Sigmoid colon (tissue), 7 donors: Measurements from ENCODE around the gene OSTN. TPM values are rescaled to one million over a fixed set of nuclear protein-coding genes. Genes with fewer than 3 reads are reported as not detected.

Experiments used
- DNase-seq: peaks from one replicate; pipeline ENCODE4 v3.0.0-alpha.2; 2019
- H3K27ac ChIP-seq, 4 donors: fragments of 200-600 bp; sonication (generic); one replicate each; pipeline ENCODE4 v1.5.1; 2016 to 2019; ENCODE audit warnings: mild to moderate bottlenecking in 1 of 4
- H3K27me3 ChIP-seq, 3 donors: fragments of 200-600 bp; sonication (generic); one replicate each; pipeline ENCODE4 v1.5.1; 2019; ENCODE audit warnings: mild to moderate bottlenecking in 1 of 3
- H3K36me3 ChIP-seq, 4 donors: fragments of 200-600 bp; sonication (generic); one replicate each; pipeline ENCODE4 v1.5.1; 2016 to 2019
- H3K4me1 ChIP-seq, 4 donors: fragments of 200-600 bp; sonication (generic); one replicate each; pipeline ENCODE4 v1.5.1; 2017 to 2019
- H3K4me3 ChIP-seq, 4 donors: fragments of 200-600 bp; sonication (generic); one replicate each; pipeline ENCODE4 v1.5.1; 2017 to 2019; ENCODE audit warnings: mild to moderate bottlenecking in 2 of 4, moderate library complexity in 1 of 4
- H3K9me3 ChIP-seq, 4 donors: fragments of 200-600 bp in 3 of 4; sonication (generic) in 3 of 4; one replicate each; pipeline versions ENCODE4 v1.5.1 to v1.6.1; 2013 to 2019
- CTCF ChIP-seq, 4 experiments: fragments of 450-650 bp in 3 of 4; fragments of 200-600 bp in 1 of 4; IDR thresholded peaks; one replicate each; pipeline ENCODE4 v1.5.1; 2016 to 2019; ENCODE audit warnings: antibody characterized with exemption in 4 of 4, mild to moderate bottlenecking in 3 of 4, moderate library complexity in 2 of 4
- EP300 ChIP-seq, 4 donors: sonication (generic); formaldehyde crosslinking; IDR thresholded peaks; one replicate each; pipeline ENCODE4 v1.6.1; 2017; ENCODE audit warnings: antibody characterized with exemption in 4 of 4
- POLR2A ChIP-seq, 2 donors: fragments of 450-650 bp; IDR thresholded peaks; one replicate each; pipeline ENCODE4 v1.6.1; 2016; ENCODE audit warnings: antibody characterized with exemption in 2 of 2, mild to moderate bottlenecking in 2 of 2, moderate library complexity in 2 of 2
- POLR2AphosphoS5 ChIP-seq, 4 donors: sonication (generic); formaldehyde crosslinking; IDR thresholded peaks; one replicate each; pipeline ENCODE4 v1.6.1; 2017; ENCODE audit warnings: antibody characterized with exemption in 4 of 4
- WGBS, 2 donors: extraction: QIAGEN DNeasy Blood & Tissue Kit; methylation state at CpG; one replicate each; pipeline ENCODE4 v1.1.7; 2013; 5-methylcytosine and 5-hydroxymethylcytosine counted together
- intact Hi-C: fragments of 100-400 bp; cut with DNase I; formaldehyde crosslinking; loops from one replicate; pipeline ENCODE4 v1.15.1; 2023
- polyA plus RNA-seq, 3 donors: library from polyadenylated mRNA; stranded (reverse); fragments of 200-250 nt; gene quantifications; one replicate each; pipeline ENCODE4 v1.2.3, GENCODE V29; 2013
- total RNA-seq, 4 donors: library from RNA; depleted of rRNA; stranded (reverse); fragments of >200 nt; gene quantifications; one replicate each; pipeline ENCODE4 v1.1.0, GENCODE V29; 2016
- donor health status: healthy with polysubstance abuse.
- donor health status: Bipolar disorder and iron deficiency.
- donor health status: healthy.

Gene OSTN
- total and polyA plus RNA-seq, 7 donors, result 0.36 to 0.82 TPM; not detected in 5

- no peak for TF ChIP-seq EP300 (IDR thresholded peaks at IDR 0.05)
- TF ChIP-seq POLR2A (IDR thresholded peaks at IDR 0.05), result no peak
- TF ChIP-seq POLR2AphosphoS5 (IDR thresholded peaks at IDR 0.05), result no peak
- TF ChIP-seq CTCF (IDR thresholded peaks at IDR 0.05), result no peak
- no peak overlapping the region for H3K4me3 ChIP-seq
- no peaks in the 10 kb centered on the region for H3K9me3 ChIP-seq
- WGBS, 2 donors, result 94% methylated on average over 1 of the region's 1 CpG
- no peaks in the 10 kb centered on the region for H3K4me1 ChIP-seq
- H3K27ac ChIP-seq, result no peak overlapping the region
- H3K27me3 ChIP-seq, result no peaks in the 10 kb centered on the region
- DNase-seq, result no peak
- H3K36me3 ChIP-seq, result no peaks in the 10 kb centered on the region
- intact Hi-C loops, result no loop called here
Measured at GRCh38 chr3:191165802-191166201, 33.2 kb upstream of the OSTN start.

- DNase-seq, result no peak
- intact Hi-C loops, result no loop called here
- no peaks in the 10 kb centered on the region for H3K27me3 ChIP-seq
- WGBS, 2 donors, result 82 to 91% methylated on average over 3 of the region's 3 CpGs
- TF ChIP-seq POLR2AphosphoS5 (IDR thresholded peaks at IDR 0.05), result no peak
- TF ChIP-seq EP300 (IDR thresholded peaks at IDR 0.05), result no peak
- no peak for TF ChIP-seq POLR2A (IDR thresholded peaks at IDR 0.05)
- TF ChIP-seq CTCF (IDR thresholded peaks at IDR 0.05), result no peak
- H3K27ac ChIP-seq, result no peak overlapping the region
- no peaks in the 10 kb centered on the region for H3K36me3 ChIP-seq
- no peak overlapping the region for H3K4me3 ChIP-seq
- no peaks in the 10 kb centered on the region for H3K9me3 ChIP-seq
- H3K4me1 ChIP-seq, result no peaks in the 10 kb centered on the region
Measured at GRCh38 chr3:191166368-191166767, 32.7 kb upstream of the OSTN start.

GRCh38 chr3:191169566-191169965, 29.5 kb upstream of the OSTN start:
- no peaks in the 10 kb centered on the region for H3K27me3 ChIP-seq
- no peaks in the 10 kb centered on the region for H3K4me1 ChIP-seq
- H3K4me3 ChIP-seq, result no peak overlapping the region
- TF ChIP-seq POLR2AphosphoS5 (IDR thresholded peaks at IDR 0.05), result no peak
- no peak for TF ChIP-seq EP300 (IDR thresholded peaks at IDR 0.05)
- no peak for TF ChIP-seq CTCF (IDR thresholded peaks at IDR 0.05)
- no peak for TF ChIP-seq POLR2A (IDR thresholded peaks at IDR 0.05)
- H3K27ac ChIP-seq, result no peak overlapping the region
- no peaks in the 10 kb centered on the region for H3K36me3 ChIP-seq
- no peaks in the 10 kb centered on the region for H3K9me3 ChIP-seq
- intact Hi-C loops, result no loop called here
- no peak for DNase-seq

GRCh38 chr3:191170097-191170496, 28.9 kb upstream of the OSTN start:
- no peak overlapping the region for H3K4me3 ChIP-seq
- WGBS, 2 donors, result 88 to 96% methylated on average over 2 of the region's 2 CpGs
- H3K9me3 ChIP-seq, result no peaks in the 10 kb centered on the region
- H3K4me1 ChIP-seq, result no peaks in the 10 kb centered on the region
- no peak overlapping the region for H3K27ac ChIP-seq
- no peak for TF ChIP-seq POLR2A (IDR thresholded peaks at IDR 0.05)
- no peaks in the 10 kb centered on the region for H3K27me3 ChIP-seq
- intact Hi-C loops, result no loop called here
- DNase-seq, result no peak
- H3K36me3 ChIP-seq, result no peaks in the 10 kb centered on the region

GRCh38 chr3:191175102-191175501, 23.9 kb upstream of the OSTN start:
- Histone ChIP-seq H3K4me3 (no peak overlapping the region), H3K27me3 (no peaks in the 10 kb centered on the region), H3K36me3 (no peaks in the 10 kb centered on the region), H3K4me1 (no peaks in the 10 kb centered on the region), H3K9me3 (no peaks in the 10 kb centered on the region), H3K27ac (no peak overlapping the region)
- WGBS, 2 donors, result 48 to 86% methylated on average over 3 of the region's 3 CpGs
- TF ChIP-seq POLR2A (IDR thresholded peaks at IDR 0.05) (no peak), CTCF (IDR thresholded peaks at IDR 0.05) (no peak), EP300 (IDR thresholded peaks at IDR 0.05) (no peak), POLR2AphosphoS5 (IDR thresholded peaks at IDR 0.05) (no peak)
- intact Hi-C loops, result no loop called here
- DNase-seq, result no peak
